WTC11 (cell line): ENCODE measurements around the gene LCN10. TPM values are rescaled to one million over a fixed set of nuclear protein-coding genes. Genes with fewer than 3 reads are reported as not detected.

ENCODE experiments used
- ATAC-seq: fragments of 200-7000 bp; cut with Tn5 transposase; 2 replicates; pipeline ENCODE4 v1.10.0; 2021; ENCODE audit warnings: mild to moderate bottlenecking, moderate library complexity
- CTCF ChIA-PET: fragments of 300-600 bp; sonication (Branson Sonifier 250); formaldehyde crosslinking; loops from one replicate; lab custom pipeline; 2021; ENCODE audit warnings: antibody characterized with exemption; lab: Charles Lee
- POLR2A ChIA-PET: fragments of 350-600 bp; sonication (Branson Sonifier 250); formaldehyde crosslinking; loops from one replicate; lab custom pipeline; 2021; ENCODE audit warnings: antibody characterized with exemption; lab: Charles Lee
- DNase-seq: peaks from one replicate; pipeline ENCODE4 v3.0.0; 2021; ENCODE audit warnings: low spot score
- H3K27ac Mint-ChIP-seq: 2 replicates; pipeline ENCODE4 v1.8.0; 2021; ENCODE audit warnings: mixed read lengths
- H3K27me3 Mint-ChIP-seq: 2 replicates; pipeline ENCODE4 v1.8.0; 2021; ENCODE audit warnings: low read depth, mild to moderate bottlenecking, moderate library complexity, mixed read lengths
- H3K36me3 Mint-ChIP-seq: 2 replicates; pipeline ENCODE4 v1.8.0; 2021; ENCODE audit warnings: mixed read lengths
- H3K4me1 Mint-ChIP-seq: 2 replicates; pipeline ENCODE4 v1.8.0; 2022; ENCODE audit warnings: mixed read lengths
- H3K4me3 Mint-ChIP-seq: 2 replicates; pipeline ENCODE4 v1.8.0; 2021; ENCODE audit warnings: mild to moderate bottlenecking, moderate library complexity, mixed read lengths
- H3K9me3 Mint-ChIP-seq: 2 replicates; pipeline ENCODE4 v1.8.0; 2021; ENCODE audit warnings: mixed read lengths
- ETV6 ChIP-seq: sonication (generic); formaldehyde crosslinking; IDR thresholded peaks from 2 replicates; pipeline ENCODE4 v1.8.1; 2022; ENCODE audit warnings: mild to moderate bottlenecking, missing genetic modification reagents
- FOXP1 ChIP-seq: sonication (generic); formaldehyde crosslinking; IDR thresholded peaks from 2 replicates; pipeline ENCODE4 v1.8.0; 2022; ENCODE audit warnings: missing genetic modification reagents, mild to moderate bottlenecking, moderate library complexity, borderline replicate concordance
- ZNF121 ChIP-seq: sonication (generic); formaldehyde crosslinking; IDR thresholded peaks from 2 replicates; pipeline ENCODE4 v1.8.0; 2023; ENCODE audit warnings: missing genetic modification reagents
- total RNA-seq: library from RNA; stranded (reverse); gene quantifications from 3 replicates; pipeline ENCODE4 v1.2.3, GENCODE V29; 2021
- TF ChIP-seq, protein P1 (sequence below): sonication (generic); formaldehyde crosslinking; IDR thresholded peaks from 2 replicates; pipeline ENCODE4 v1.8.0; 2023; ENCODE audit warnings: missing genetic modification reagents, mild to moderate bottlenecking, borderline replicate concordance
- TF ChIP-seq, protein P2 (sequence below): fragments of 250-450 bp; sonication (Bioruptor Pico); conservative IDR thresholded peaks from 2 replicates; pipeline ENCODE4 v1.9.0; 2021; ENCODE audit warnings: mild to moderate bottlenecking
- TF ChIP-seq, protein P3 (sequence below): sonication (generic); formaldehyde crosslinking; IDR thresholded peaks from 2 replicates; pipeline ENCODE4 v1.8.0; 2022; ENCODE audit warnings: mild to moderate bottlenecking, missing genetic modification reagents
- TF ChIP-seq, protein P4 (sequence below): fragments of 250-450 bp; sonication (Bioruptor Pico); IDR thresholded peaks from 2 replicates; pipeline ENCODE4 v1.8.0; 2021; ENCODE audit warnings: mild to moderate bottlenecking

Gene LCN10
- total RNA-seq, 1 experiment from 2014 or later: 2.4 TPM

DNA sequence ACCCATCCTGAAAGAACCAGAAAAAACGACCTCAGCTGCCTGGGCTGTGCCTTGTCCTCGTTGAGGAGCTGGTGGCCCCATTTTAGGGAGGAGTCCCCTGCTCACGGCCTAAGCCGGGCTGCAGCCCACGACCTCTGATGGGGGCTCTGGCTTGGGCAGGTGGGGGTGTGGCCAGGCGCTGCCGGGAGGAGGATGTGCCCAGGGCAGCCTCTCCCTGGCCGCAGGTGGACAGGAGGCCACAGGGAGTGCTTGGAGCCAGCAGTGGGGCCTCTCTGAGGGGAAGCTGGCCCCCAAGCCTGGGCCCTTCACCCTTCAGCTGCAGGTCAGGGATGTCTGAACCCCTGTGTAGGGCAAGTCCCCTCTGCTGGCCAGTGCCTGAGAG is 27.9 kb downstream of the LCN10 start (continued):
- no peak for TF ChIP-seq ETV6 (CRISPR knock-in tag)

DNA sequence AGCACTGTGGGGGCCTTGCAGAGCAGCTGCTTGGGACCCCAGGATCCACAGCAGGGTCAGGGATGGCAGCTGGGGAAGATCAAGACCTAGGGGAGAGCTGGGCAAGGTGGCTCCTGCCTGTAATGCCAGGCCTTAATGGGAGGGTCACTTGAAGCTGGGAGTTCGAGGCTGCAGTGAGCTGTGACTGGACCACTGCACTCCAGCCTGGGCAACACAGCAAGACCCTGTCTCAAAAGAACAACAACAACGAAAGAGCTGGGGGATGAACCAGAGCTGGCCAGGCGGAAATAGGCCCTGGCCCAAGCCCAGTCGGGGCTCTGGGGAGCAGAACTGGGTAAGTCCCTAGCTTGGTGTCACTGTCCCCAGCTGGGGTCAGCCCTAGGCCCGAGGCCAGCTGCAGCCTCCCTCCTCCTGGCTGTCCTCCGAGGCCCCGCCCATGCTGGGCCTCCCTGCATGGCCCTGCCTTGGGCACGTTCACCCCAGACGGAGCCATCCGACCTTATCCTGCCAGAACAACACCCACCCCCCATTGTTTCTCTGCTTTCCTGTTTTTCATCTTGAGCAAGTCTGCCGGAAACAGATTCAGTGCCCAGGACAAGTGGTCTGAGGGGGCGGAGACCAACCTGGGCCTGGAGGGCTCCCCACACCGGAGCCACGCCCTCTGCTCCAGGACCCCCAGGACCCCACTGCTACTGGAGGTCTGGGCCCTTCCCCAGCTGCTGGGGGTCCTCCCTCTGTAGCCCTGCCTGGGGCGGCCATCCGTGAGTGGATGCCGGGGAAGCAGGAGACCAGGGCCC is 28.4 kb downstream of the LCN10 start:
- TF ChIP-seq, protein P1, sequence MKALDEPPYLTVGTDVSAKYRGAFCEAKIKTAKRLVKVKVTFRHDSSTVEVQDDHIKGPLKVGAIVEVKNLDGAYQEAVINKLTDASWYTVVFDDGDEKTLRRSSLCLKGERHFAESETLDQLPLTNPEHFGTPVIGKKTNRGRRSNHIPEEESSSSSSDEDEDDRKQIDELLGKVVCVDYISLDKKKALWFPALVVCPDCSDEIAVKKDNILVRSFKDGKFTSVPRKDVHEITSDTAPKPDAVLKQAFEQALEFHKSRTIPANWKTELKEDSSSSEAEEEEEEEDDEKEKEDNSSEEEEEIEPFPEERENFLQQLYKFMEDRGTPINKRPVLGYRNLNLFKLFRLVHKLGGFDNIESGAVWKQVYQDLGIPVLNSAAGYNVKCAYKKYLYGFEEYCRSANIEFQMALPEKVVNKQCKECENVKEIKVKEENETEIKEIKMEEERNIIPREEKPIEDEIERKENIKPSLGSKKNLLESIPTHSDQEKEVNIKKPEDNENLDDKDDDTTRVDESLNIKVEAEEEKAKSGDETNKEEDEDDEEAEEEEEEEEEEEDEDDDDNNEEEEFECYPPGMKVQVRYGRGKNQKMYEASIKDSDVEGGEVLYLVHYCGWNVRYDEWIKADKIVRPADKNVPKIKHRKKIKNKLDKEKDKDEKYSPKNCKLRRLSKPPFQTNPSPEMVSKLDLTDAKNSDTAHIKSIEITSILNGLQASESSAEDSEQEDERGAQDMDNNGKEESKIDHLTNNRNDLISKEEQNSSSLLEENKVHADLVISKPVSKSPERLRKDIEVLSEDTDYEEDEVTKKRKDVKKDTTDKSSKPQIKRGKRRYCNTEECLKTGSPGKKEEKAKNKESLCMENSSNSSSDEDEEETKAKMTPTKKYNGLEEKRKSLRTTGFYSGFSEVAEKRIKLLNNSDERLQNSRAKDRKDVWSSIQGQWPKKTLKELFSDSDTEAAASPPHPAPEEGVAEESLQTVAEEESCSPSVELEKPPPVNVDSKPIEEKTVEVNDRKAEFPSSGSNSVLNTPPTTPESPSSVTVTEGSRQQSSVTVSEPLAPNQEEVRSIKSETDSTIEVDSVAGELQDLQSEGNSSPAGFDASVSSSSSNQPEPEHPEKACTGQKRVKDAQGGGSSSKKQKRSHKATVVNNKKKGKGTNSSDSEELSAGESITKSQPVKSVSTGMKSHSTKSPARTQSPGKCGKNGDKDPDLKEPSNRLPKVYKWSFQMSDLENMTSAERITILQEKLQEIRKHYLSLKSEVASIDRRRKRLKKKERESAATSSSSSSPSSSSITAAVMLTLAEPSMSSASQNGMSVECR: no peak
- TF ChIP-seq, protein P2, sequence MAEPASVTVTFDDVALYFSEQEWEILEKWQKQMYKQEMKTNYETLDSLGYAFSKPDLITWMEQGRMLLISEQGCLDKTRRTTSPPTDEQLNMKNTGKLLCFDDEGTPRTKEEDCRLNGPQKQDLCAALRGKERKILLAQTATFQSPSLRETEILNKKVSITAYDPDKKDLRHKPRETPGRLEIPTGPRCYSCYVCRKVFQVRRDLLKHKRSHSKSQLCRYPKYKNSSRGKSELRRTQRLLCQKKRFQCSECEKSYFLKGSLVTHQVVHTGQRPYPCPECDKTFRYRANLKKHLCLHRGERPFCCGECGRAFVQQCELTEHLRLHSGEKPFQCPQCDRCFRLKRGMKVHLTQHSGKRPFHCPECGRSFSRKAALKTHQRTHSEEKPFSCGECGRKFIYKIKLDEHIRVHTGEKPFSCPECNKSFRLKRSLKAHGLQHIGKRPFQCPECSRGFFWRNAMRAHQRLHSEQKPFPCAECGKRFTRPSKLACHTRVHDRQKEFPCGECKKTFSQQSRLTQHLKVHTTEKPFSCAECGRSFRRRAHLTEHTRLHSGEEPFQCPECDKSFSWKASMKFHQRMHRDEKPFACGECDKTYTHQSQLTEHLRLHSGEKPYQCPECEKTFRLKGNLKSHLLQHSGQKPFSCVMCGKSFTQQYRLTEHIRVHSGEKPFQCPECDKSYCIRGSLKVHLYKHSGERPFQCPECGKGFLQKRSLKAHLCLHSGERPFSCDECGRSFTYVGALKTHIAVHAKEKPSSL (CRISPR knock-in tag): no peak
- TF ChIP-seq ZNF121 (CRISPR knock-in tag): peak; percentile 85
- ATAC-seq (no peak), DNase-seq (no peak)
- ChIA-PET POLR2A (interaction anchor here (0.7 to 1.0 kb wide), 3 partner anchors 9 to 62 kb away, joined by 3 to 4 read pairs (median 4); no protein-coding TSS in a partner anchor), CTCF (interaction anchor here (0.6 to 2.1 kb wide), 6 partner anchors 8 to 229 kb away, joined by 3 to 12 read pairs (median 5); no protein-coding TSS in a partner anchor)
- peak overlapping the region; percentile 69 for H3K4me3 Mint-ChIP-seq
- no peaks in the 10 kb centered on the region for H3K9me3 Mint-ChIP-seq
- no peaks in the 10 kb centered on the region for H3K36me3 Mint-ChIP-seq
- H3K27ac Mint-ChIP-seq: no peak overlapping the region; the same call in 1 of the 2 replicates
- H3K27me3 Mint-ChIP-seq: peaks cover 15% of the 10 kb centered on the region
- peaks cover 4% of the 10 kb centered on the region for H3K4me1 Mint-ChIP-seq

DNA sequence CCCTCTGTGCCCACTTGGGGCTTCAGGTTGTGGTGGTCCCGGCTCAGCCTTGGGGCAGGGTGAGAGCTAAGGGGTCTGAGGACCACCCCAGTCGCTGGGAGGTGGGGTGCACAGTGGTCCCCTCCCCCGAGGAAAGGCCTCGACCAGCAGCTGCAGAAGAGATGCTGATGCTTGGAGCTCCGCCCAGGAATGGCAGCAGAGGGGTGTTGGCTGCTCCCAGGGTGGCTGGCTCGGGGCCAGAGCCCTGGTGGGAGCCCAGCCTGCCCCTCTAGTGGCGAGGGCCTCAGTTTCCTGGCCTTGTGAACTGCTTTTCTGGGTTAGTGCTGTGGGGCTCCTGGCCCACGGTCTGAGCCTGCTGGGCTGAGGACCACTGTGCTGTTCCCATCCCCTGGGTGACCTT is 29.2 kb downstream of the LCN10 start:
- POLR2A ChIA-PET: interaction anchor here (0.5 to 1.0 kb wide), 3 partner anchors 10 to 62 kb away, joined by 3 to 4 read pairs (median 3); no protein-coding TSS in a partner anchor

More for the DNA sequence above, 29.2 kb downstream of the LCN10 start:
- TF ChIP-seq ETV6 (CRISPR knock-in tag) (0 out of 2 replicates have a peak, but pooled peaks have one; percentile 31), FOXP1 (CRISPR knock-in tag) (0 out of 2 replicates have a peak, but pooled peaks have one; percentile 44)
- TF ChIP-seq, protein P3, sequence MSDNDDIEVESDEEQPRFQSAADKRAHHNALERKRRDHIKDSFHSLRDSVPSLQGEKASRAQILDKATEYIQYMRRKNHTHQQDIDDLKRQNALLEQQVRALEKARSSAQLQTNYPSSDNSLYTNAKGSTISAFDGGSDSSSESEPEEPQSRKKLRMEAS (CRISPR knock-in tag): 0 out of 2 replicates have a peak, but pooled peaks have one; percentile 10
- TF ChIP-seq, protein P4, sequence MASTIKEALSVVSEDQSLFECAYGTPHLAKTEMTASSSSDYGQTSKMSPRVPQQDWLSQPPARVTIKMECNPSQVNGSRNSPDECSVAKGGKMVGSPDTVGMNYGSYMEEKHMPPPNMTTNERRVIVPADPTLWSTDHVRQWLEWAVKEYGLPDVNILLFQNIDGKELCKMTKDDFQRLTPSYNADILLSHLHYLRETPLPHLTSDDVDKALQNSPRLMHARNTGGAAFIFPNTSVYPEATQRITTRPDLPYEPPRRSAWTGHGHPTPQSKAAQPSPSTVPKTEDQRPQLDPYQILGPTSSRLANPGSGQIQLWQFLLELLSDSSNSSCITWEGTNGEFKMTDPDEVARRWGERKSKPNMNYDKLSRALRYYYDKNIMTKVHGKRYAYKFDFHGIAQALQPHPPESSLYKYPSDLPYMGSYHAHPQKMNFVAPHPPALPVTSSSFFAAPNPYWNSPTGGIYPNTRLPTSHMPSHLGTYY (CRISPR knock-in tag): no peak
- TF ChIP-seq, all 79 proteins: peak for 3
- Mint-ChIP-seq H3K27ac (no peak overlapping the region), H3K4me3 (peak overlapping the region; percentile 69), H3K27me3 (peaks cover 15% of the 10 kb centered on the region), H3K9me3 (no peaks in the 10 kb centered on the region), H3K36me3 (no peaks in the 10 kb centered on the region), H3K4me1 (peaks cover 4% of the 10 kb centered on the region)
- CTCF ChIA-PET: interaction anchor here (0.7 to 2.2 kb wide), 9 partner anchors 9 to 228 kb away, joined by 3 to 12 read pairs (median 4); partner anchors contain the start of gene LCN8
- ATAC-seq (no peak), DNase-seq (no peak)
